Measurements from ENCODE around the gene TNFRSF25. TPM values are rescaled to one million over a fixed set of nuclear protein-coding genes. Genes with fewer than 3 reads are reported as not detected.

The TNFRSF25 gene
- total and polyA plus RNA-seq, 9 of the 15 experiments (the other 6 are each of a cell fraction or from before 2014, with no cell fraction given): 0.24 to 0.49 TPM; not detected in 7

- TF ChIP-seq E2F5 (CRISPR knock-in tag; IDR thresholded peaks at IDR 0.05) (no peak), ZNF197 (CRISPR knock-in tag; IDR thresholded peaks at IDR 0.05; ENCODE audit: low read depth) (no peak), SIN3B (IDR thresholded peaks at IDR 0.05; ENCODE audit: low read depth) (peak; percentile 46; the same call in 1 of the 2 replicates), CXXC5 (CRISPR knock-in tag; IDR thresholded peaks at IDR 0.05) (peak; percentile 81), KDM2B (CRISPR knock-in tag; IDR thresholded peaks at IDR 0.05) (peak; percentile 34; the same call in 1 of the 2 replicates), USF1 (CRISPR knock-in tag; IDR thresholded peaks at IDR 0.05) (no peak), HDAC6 (IDR thresholded peaks at IDR 0.05; ENCODE audit: low read depth, low read length) (peak; percentile 89; the same call in 1 of the 2 replicates), ZNF239 (CRISPR knock-in tag; IDR thresholded peaks at IDR 0.05) (no peak), ASH1L (IDR thresholded peaks at IDR 0.05; ENCODE audit: borderline replicate concordance, low read depth, partially characterized antibody) (no peak), EP400 (IDR thresholded peaks at IDR 0.05) (no peak), MAFF (IDR thresholded peaks at IDR 0.05; ENCODE audit: low read length) (no peak), POLR2G (IDR thresholded peaks at IDR 0.05; ENCODE audit: low read depth, low read length) (peak; percentile 68), ZNF511 (CRISPR knock-in tag; IDR thresholded peaks at IDR 0.05) (peak; percentile 69; the same call in 1 of the 2 replicates), TBP (optimal IDR thresholded peaks at IDR 0.05; ENCODE audit: low read depth, low read length) (peak; percentile 16), KLF1 (tag; IDR thresholded peaks at IDR 0.05) (no peak), ZNF609 (CRISPR knock-in tag; IDR thresholded peaks at IDR 0.05; ENCODE audit: borderline replicate concordance) (no peak), ATF7 (IDR thresholded peaks at IDR 0.05) (no peak), ZNF584 (CRISPR knock-in tag; IDR thresholded peaks at IDR 0.05; ENCODE audit: low read depth) (no peak), CBFA2T2 (conservative IDR thresholded peaks at IDR 0.05) (no peak), DIDO1 (tag; IDR thresholded peaks at IDR 0.05; ENCODE audit: low read depth) (no peak)
Observed at GRCh38 chr1:6424619-6425593, 41.1 kb downstream of the TNFRSF25 start, which contains the start of gene ESPN (continued).
